Body of pancreas (tissue), 4 donors: ENCODE measurements around the gene AUH. TPM values are rescaled to one million over a fixed set of nuclear protein-coding genes. Genes with fewer than 3 reads are reported as not detected.
"Not testable (repeated sequence)": the region's sequence is repeated elsewhere in the genome, so short reads cannot be mapped to it uniquely, and the experiment has no call there.

Source experiments
- ATAC-seq: fragments of 150-250 bp; one replicate; pipeline ENCODE4 v1.9.1; 2016
- DNase-seq, 4 donors: peaks; one replicate each; pipeline ENCODE4 v3.0.0-alpha.2; 2019
- H3K27ac ChIP-seq, 4 donors: fragments of 200-600 bp; sonication (generic); 1 replicate in 3 of 4; 2 replicates in 1 of 4; pipeline versions ENCODE4 v1.5.1 to v1.6.1; 2016 to 2019; ENCODE audit warnings: mild to moderate bottlenecking in 1 of 4, mixed read lengths in 1 of 4, moderate library complexity in 1 of 4
- H3K27me3 ChIP-seq, 2 donors: fragments of 200-600 bp; sonication (generic); one replicate each; pipeline ENCODE4 v1.6.0; 2016; ENCODE audit warnings: mild to moderate bottlenecking in 1 of 2
- H3K36me3 ChIP-seq, 2 donors: fragments of 200-600 bp; sonication (generic); replicated peaks in 1 of 2; 2 replicates each; pipeline ENCODE4 v1.5.1; 2016; ENCODE audit warnings: low read depth in 2 of 2; ENCODE audit not compliant: insufficient read depth in 1 of 2
- H3K4me1 ChIP-seq: fragments of 200-600 bp; sonication (generic); one replicate; pipeline ENCODE4 v1.6.0; 2016
- H3K4me3 ChIP-seq, 2 donors: fragments of 200-600 bp; sonication (generic); 1 replicate in 1 of 2; 2 replicates in 1 of 2; pipeline ENCODE4 v1.5.1; 2016 to 2019
- H3K9me3 ChIP-seq, 3 donors: fragments of 200-600 bp; sonication (generic); 1 replicate in 2 of 3; 2 replicates in 1 of 3; pipeline ENCODE4 v1.5.1; 2016
- CTCF ChIP-seq, 7 experiments: fragments of 450-650 bp in 4 of 7; fragments of 200-600 bp in 3 of 7; sonication (generic) in 3 of 7; IDR thresholded peaks; one replicate each; pipeline ENCODE4 v1.5.1; 2016 to 2019; ENCODE audit warnings: antibody characterized with exemption in 7 of 7
- POLR2A ChIP-seq, 3 donors: fragments of 450-650 bp; IDR thresholded peaks; one replicate each; pipeline ENCODE4 v1.6.1; 2016; ENCODE audit warnings: antibody characterized with exemption in 3 of 3, mild to moderate bottlenecking in 2 of 3
- WGBS, 2 donors: methylation state at CpG; one replicate each; pipeline ENCODE4 v1.1.5; 2017; 5-methylcytosine and 5-hydroxymethylcytosine counted together
- intact Hi-C: fragments of 100-400 bp; cut with DNase I; formaldehyde crosslinking; loops from one replicate; pipeline ENCODE4 v1.15.1; 2023
- total RNA-seq, 2 donors: library from RNA; depleted of rRNA; stranded (reverse); fragments of >200 nt; gene quantifications; one replicate each; pipeline ENCODE4 v1.1.0, GENCODE V29; 2016

Gene AUH
- total RNA-seq, 2 donors from 2014 or later = 47.7 to 75.8 TPM

- Histone ChIP-seq H3K36me3 (no peaks in the 10 kb centered on the region), H3K27ac (no peak overlapping the region), H3K27me3 (no peaks in the 10 kb centered on the region), H3K4me1 (peaks cover 11% of the 10 kb centered on the region), H3K9me3 (no peaks in the 10 kb centered on the region), H3K4me3 (no peak overlapping the region)
- intact Hi-C loops = no loop called here
- 78 to 87% methylated on average over 4 of the region's 4 CpGs for WGBS, 2 donors
- ATAC-seq = no peak
- no peak for TF ChIP-seq CTCF (IDR thresholded peaks at IDR 0.05)
- no peak for TF ChIP-seq POLR2A (IDR thresholded peaks at IDR 0.05)
- DNase-seq = no peak
Measured at GRCh38 chr9:91376239-91376638, 14.5 kb upstream of the AUH start.

GRCh38 chr9:91374939-91375338 is 13.2 kb upstream of the AUH start:
- no peak overlapping the region for H3K27ac ChIP-seq
- intact Hi-C loops = no loop called here
- H3K36me3 ChIP-seq = no peaks in the 10 kb centered on the region
- 49 to 50% methylated on average over 3 of the region's 3 CpGs for WGBS, 2 donors
- DNase-seq (no peak), ATAC-seq (no peak)
- no peak overlapping the region for H3K4me3 ChIP-seq
- H3K4me1 ChIP-seq = peaks cover 11% of the 10 kb centered on the region
- no peaks in the 10 kb centered on the region for H3K9me3 ChIP-seq
- no peak for TF ChIP-seq CTCF (IDR thresholded peaks at IDR 0.05)
- no peak for TF ChIP-seq POLR2A (IDR thresholded peaks at IDR 0.05)
- no peaks in the 10 kb centered on the region for H3K27me3 ChIP-seq

DNA sequence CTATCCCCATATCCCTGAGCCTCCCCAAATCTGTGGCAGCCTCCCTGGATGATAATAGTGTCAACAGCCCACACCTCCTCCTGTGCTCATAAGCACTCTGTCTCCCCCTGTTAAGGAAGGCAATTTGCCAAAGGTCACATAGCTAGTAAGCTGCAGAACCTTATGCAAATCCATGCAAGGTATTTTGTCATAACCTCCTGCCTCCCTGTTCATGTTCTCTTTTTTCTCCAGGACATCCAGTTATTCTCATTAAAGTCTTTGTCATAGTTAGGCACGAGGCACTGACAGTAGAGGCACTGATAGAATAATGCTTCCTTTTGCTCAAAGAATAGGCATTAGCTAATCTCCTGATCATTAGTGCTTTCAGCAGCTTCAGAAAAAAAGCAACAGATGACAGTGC is 10.2 kb upstream of the AUH start:
- TF ChIP-seq CTCF (IDR thresholded peaks at IDR 0.05) = no peak
- Histone ChIP-seq H3K36me3 (no peaks in the 10 kb centered on the region), H3K27ac (no peak overlapping the region), H3K27me3 (no peaks in the 10 kb centered on the region), H3K4me3 (no peak overlapping the region), H3K4me1 (no peaks in the 10 kb centered on the region), H3K9me3 (no peaks in the 10 kb centered on the region)
- no peak for DNase-seq
- intact Hi-C loops = no loop called here
- WGBS, 2 donors = 54 to 65% methylated on average over 1 of the region's 1 CpG
- no peak for ATAC-seq

- H3K9me3 ChIP-seq, H3K4me3 ChIP-seq, ATAC-seq, H3K27ac ChIP-seq, intact Hi-C loops, H3K27me3 ChIP-seq, H3K36me3 ChIP-seq, H3K4me1 ChIP-seq, DNase-seq: not testable (repeated sequence)
- WGBS, 2 donors = 89 to 91% methylated on average over 3 of the region's 3 CpGs
Measured at GRCh38 chr9:91370006-91370405, 8.3 kb upstream of the AUH start.

DNA sequence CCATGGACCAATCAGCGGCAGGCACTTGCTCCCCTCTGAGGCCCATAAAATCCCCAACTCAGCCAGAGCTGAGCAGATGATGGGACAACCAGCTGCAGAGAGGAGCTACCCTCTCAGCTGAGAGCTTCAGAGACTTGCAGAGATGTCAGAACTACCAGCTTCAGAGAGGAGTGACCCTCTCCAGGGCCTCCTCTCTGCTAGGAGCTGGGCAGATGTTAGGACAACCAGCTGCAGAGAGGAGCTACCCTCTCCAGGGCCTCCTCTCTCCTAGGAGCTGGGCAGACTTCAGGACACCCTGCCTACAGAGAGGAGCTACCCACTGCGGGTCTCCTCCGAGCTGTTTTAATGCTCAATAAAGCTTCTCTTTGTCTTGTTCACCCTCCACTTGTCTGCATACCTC is 3.0 kb upstream of the AUH start:
- intact Hi-C loops = no loop called here
- DNase-seq (no peak), ATAC-seq (no peak)
- no peak for TF ChIP-seq POLR2A (IDR thresholded peaks at IDR 0.05)
- TF ChIP-seq CTCF (IDR thresholded peaks at IDR 0.05) = no peak
- H3K4me1 ChIP-seq = peaks cover 17% of the 10 kb centered on the region
- H3K9me3 ChIP-seq = no peaks in the 10 kb centered on the region
- no peaks in the 10 kb centered on the region for H3K27me3 ChIP-seq
- no peak overlapping the region for H3K27ac ChIP-seq
- H3K4me3 ChIP-seq = no peak overlapping the region
- H3K36me3 ChIP-seq = no peaks in the 10 kb centered on the region
- 68 to 100% methylated on average over 3 of the region's 3 CpGs for WGBS, 2 donors
